DND-41 (cell line): Measurements from ENCODE around the gene NXPE1.

ENCODE experiments used
- CTCF ChIP-seq: IDR thresholded peaks from 2 replicates; pipeline ENCODE4 v1.5.1; 2012; ENCODE audit warnings: borderline replicate concordance, low read length, moderate library complexity, mild to moderate bottlenecking; ENCODE audit not compliant: poor library complexity, severe bottlenecking; ENCODE audit errors: extremely low read depth
- EZH2 ChIP-seq: IDR thresholded peaks from 3 replicates; pipeline ENCODE4 v1.6.1; 2012; ENCODE audit warnings: borderline replicate concordance, low read depth, mild to moderate bottlenecking, moderate library complexity, low read length, inconsistent platforms; ENCODE audit not compliant: severe bottlenecking

GRCh38 chr11:114587398-114587953 lies 27.8 kb upstream of the NXPE1 start:
- no peak for TF ChIP-seq CTCF
- TF ChIP-seq EZH2 = no peak
